Endometrial microvascular endothelial cells (primary cell): ENCODE measurements around the gene TMC3. TPM values are rescaled to one million over a fixed set of nuclear protein-coding genes. Genes with fewer than 3 reads are reported as not detected.
"Not testable (repeated sequence)": the region's sequence is repeated elsewhere in the genome, so short reads cannot be mapped to it uniquely, and the experiment has no call there.

ENCODE experiments used
- in situ Hi-C: cut with HindIII; loops from 2 replicates; pipeline ENCODE4 v1.10.0; 2017; ENCODE audit warnings: low sequenced_read_pairs, low pct_unique_long_range_greater_than_20kb; ENCODE audit errors: inconsistent ontology term
- total RNA-seq: library from RNA; depleted of rRNA; stranded (reverse); fragments of >200 nt; gene quantifications from one replicate; pipeline ENCODE4 v1.2.3, GENCODE V29; 2015; ENCODE audit errors: inconsistent ontology term

TMC3 gene
- total RNA-seq, 1 donor from 2014 or later: not detected

DNA sequence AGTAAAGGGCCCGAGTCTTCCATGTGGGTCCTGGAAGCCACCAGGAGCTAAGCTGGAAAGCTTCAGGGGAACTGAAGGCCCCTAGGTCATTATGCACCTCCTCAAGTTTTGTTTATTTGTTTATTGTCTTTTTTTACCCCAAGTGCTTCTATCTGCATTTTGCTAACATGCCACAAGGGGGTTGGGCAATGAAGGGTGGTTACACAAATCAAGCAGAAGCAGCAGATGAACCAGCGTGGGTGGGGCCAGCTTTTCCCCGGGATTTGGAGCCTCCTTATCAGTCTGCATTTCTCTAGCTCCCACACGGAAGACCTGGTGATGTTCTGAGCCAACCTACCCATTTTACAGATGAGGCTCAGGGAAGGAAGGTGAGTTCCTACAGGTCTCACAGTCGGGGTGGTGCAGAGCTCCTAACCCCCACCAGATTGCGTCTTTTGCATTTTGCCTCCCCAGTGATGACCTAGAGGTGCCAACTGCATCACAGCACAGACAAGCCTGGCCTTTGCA is 16.8 kb downstream of the TMC3 start:
- in situ Hi-C loops: no loop called here

DNA sequence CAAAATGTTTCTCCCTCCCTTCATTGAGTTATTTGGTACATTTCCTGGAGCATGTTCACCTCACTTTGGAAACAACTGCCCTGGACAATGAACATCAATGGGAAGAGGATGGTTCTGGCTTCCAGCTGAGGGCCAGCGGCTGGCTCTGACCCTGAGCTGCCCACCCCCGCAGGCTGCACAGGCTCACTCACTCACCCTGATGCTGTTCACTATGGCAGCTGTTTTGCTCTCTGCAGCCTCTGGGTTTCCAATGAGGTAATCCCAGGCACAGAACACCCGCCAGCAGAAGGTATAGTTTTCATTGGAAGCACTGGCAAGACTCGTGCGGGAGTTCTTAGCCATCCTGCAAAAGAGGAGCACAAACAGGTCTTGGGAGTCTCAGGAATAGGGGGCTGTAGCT is 17.8 kb downstream of the TMC3 start:
- in situ Hi-C loops: no loop called here

GRCh38 chr15:81351651-81352050 is 22.4 kb downstream of the TMC3 start:
- in situ Hi-C loops: no loop called here

GRCh38 chr15:81349271-81349670 is 24.7 kb downstream of the TMC3 start:
- in situ Hi-C loops: no loop called here

DNA sequence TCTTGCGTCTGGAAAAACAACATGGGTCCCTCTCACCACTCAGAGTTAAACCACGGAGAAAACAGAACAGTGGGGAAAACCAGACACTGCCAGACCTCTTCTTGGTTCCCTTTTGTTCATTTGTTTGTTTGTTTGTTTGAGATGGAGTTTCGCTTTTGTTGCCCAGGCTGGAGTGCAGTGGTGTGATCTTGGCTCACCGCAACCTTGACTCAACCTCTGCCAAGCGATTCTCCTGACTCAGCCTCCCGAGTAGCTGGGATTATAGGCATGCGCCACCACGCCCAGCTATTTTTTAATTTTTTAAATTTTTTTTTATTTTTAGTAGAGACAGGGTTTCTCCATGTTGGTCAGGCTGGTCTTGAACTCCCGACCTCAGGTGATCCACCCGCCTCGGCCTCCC is 25.3 kb downstream of the TMC3 start:
- in situ Hi-C loops: not testable (repeated sequence)

GRCh38 chr15:81347910-81348309 is 26.1 kb downstream of the TMC3 start:
- in situ Hi-C loops: no loop called here

DNA sequence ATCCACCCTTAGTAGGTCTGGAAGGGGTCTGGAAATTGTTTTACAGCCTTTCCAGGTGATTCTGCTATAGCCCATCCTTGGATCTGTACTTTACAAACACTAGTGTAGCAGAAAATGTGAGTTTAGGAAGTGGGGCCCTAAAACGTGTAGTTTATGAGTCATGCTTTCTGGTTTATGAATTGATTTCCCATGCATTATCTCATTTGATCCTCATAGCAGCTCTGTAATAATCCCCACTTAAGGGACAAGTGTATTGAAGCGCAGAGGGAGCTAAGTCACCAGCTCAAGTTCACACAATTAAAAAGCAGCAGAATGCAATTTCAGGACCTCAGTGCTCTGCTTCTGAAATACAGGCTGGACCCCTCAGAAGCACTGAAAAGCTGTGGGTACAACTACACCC is 27.4 kb downstream of the TMC3 start:
- in situ Hi-C loops: no loop called here

DNA sequence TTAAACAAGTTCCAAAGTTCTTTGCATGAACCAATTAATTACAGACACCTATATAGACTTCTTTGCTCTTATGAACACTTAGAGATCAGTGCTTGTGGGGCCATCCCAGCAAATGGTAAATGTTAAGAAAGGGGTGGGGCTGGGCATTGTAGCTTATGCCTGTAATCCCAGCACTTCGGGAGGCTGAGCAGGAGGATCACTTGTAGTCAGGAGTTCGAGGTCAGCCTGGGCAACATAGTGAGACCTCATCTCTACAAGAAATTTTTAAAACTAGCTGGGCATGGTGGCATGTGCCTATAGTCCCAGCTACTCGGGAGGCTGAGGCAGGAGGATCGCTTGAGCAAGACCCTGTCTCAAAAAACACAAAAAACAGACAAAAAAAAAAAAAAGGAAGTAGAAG is 30.6 kb downstream of the TMC3 start:
- in situ Hi-C loops: no loop called here

- in situ Hi-C loops: no loop called here
Observed at GRCh38 chr15:81341351-81341750, 32.7 kb downstream of the TMC3 start.

GRCh38 chr15:81339851-81340250 is 34.2 kb downstream of the TMC3 start:
- in situ Hi-C loops: no loop called here

DNA sequence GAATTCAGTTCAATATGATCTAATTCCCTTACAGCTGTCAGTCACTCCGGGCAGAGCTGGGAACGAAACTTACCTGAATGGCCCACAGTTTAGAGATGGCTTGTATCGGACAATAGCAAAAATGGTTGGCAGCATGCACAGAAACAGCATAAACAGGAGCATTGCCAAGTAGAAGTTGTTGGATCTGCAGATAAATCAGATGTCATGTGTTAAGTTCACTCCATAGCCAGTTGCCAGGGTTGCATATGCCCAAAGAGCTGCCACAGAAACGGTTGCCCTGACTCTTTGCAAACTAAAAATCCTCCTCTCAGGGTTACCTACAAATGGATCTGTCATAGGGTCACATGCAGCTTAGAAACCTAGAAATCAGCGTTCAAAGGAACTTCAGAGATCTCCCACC is 34.7 kb downstream of the TMC3 start:
- in situ Hi-C loops: no loop called here

DNA sequence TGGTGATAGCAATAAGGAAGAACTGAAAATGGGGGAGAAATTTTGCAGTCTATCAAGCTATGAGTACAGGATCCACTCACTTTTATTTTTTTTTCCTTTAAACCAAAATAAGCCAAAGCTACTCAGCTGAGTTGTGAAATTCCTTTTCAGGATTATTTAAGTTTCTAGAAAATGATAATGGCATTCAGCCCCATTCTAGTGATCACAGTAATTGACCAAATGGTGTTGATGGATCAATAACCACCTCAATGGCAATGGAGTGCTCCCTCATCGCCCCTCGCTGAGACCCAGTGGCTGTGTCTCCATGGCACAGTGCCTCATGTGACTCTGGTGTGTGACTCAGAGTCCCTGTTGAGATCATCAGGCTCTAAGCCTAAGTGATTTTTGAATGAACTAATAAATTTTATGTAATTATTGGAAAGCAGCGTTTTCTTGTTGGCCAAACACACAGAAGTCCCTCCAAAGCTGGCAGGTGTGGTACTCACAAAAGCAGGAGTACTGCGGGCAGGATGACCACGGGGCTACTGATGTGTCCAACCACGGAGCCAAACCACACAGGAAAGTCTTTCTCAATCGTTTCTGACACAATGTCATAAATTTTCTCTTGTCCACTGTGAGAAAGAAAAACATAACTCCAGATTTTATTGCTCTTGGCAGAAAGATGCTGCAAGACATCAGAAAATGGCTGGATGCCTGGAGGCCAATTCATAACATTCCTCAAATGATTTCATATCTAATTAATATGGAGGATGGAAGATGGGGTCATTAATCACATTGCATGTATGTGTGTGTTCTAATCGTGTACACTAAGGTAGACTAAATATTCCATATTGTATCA is 35.6 kb downstream of the TMC3 start:
- in situ Hi-C loops: no loop called here

DNA sequence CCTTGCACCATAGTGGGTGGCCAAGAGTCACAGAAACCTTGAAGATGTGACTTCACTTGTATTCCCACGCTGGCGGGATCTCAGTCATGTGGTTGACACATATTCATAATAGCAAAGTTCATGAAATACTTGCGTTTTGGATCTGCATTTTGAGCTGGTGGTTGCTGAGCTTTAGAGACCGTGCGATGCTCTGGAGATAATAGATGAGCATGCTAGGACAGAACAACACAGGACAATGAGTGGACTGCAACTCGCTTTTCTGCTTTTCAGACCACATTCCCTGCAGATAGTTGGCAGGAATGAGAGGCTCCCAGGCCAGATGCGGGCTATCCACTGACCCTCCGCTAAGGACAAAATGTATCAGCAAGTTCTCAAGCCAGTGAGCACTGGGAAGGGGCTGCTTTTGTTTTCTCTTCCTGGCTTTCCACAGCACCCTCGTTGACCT is 36.3 kb downstream of the TMC3 start:
- in situ Hi-C loops: no loop called here

- in situ Hi-C loops: no loop called here
Observed at GRCh38 chr15:81337241-81337640, 36.8 kb downstream of the TMC3 start.

GRCh38 chr15:81336568-81336967 is 37.4 kb downstream of the TMC3 start:
- in situ Hi-C loops: no loop called here

DNA sequence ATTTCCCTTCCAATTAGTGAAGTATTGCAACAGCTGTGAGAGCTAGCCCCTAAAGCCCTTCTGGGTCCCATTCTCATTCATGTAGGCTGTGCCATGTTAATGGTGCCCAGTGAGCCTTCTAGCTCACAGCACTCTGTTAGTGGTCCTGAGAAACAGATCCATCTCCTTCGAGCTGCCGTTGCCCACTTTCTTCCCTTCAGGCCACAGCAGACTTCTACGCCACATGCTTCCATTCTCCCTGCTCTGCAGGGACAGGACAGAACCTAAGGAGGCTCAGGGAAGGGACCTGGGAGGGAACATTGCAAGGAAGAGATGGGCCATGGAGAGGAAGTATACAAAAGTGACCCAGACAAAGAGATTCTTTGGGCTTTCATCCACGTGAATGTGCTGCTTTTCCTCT is 38.4 kb downstream of the TMC3 start:
- in situ Hi-C loops: no loop called here

DNA sequence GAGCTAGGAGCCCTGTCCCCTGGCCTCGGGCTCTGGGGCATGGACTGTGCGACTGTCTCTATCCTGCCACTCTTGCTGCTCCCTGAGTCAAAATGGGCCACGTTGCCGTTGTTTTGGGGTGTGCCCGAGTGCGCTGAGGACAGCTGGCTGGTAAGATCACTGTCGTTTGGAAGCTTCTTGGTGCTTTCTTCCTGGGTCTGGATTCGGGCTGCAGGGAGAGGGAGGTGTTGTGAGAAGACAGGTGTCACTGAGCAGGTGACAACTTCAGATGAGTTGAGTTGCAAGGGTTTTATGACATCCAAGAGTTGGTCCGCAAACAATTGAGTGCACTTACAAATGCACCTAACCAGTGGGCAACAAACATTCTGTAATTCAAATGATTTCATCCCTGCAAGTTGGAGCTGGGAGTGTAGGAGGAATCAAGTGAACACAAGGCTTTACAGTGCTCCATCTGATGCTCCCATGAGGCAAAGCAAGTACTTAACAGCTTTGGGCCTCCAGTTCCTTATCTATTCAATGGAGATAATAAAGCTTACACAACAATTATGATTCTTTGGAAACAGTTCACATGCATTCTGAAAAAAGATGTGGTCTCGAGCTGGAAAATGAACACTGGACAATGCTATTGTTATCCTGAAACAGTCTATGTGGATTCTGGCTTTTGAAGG is 39.1 kb downstream of the TMC3 start:
- in situ Hi-C loops: no loop called here

DNA sequence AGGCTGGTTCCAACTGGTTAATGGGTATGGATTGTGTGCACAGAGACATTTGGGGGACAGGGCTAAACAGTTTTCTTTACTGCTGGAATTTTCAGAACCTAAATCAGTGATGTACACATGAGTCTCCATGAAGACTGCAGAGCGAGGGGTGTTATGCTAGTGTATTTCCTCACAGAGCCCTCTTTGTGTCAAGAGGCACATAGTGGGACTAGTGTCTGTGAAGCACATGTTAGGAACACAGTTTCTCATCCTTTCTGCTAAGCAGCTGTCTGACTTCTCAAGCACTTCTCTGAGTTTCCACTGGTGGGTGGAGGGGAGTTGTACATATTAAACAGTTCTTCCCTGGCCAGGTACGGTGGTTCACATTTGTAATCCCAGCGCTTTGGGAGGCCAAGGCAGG is 40.6 kb downstream of the TMC3 start:
- in situ Hi-C loops: no loop called here

DNA sequence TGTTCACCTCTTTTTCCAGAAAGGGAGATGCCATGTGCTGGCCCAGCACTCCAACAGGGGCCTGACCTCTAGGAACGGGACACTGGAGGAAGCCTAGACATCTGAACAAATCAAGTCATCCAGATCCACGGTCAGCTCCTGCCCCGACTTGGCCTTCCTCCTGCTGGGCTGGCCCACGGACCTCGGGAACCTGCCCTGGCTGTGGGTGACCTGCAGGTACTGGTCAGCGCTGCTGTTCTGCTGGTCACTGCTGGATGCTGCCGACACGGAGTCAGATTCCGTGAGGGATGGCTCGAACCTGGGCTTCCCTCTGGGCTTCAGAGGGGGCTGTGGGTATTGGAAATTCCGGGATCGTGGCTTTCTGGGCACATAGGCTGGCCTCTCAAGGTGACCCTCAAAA is 41.7 kb downstream of the TMC3 start:
- in situ Hi-C loops: no loop called here

DNA sequence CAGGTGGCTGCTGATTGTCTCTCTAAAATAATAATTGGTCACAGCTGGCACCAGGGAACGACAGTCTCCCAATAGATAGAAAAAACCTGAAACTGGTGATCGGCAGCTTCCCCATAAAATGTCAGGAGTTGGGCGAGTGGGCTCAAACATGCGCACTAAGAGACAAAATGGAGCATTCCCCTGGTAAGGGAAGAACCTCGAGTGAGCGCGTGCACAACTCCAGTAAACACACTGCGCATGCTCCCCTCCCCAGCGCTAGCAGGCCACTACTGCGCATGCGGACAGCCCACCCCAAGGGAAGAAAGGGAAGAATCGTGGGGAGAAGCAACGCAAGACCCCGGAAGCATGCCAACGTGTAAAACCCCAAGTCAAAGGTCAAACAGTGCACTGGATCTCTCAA is 42.4 kb downstream of the TMC3 start:
- in situ Hi-C loops: no loop called here
